ENCODE measurements around the gene PKP4.

The PKP4 gene

DNA sequence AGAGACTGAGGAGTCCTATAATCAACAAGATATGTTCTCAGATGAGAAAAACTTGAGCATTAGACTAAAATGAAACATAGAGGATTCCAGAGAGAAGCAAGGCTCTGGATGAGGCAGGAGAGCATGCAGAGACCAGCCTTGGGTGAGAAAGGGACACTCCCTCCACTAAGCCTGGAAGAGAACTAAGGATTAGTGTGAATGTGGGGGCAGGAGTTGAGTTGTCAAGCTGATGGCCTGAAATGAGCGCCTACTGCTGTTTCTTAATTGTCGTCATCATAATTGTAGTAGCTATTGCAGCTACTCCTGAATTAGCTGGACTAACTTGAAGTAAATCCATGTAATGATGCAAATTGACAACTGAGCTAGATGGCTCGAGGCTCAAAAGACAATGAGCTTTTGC lies 114.1 kb downstream of the PKP4 start:
- no peaks in the 10 kb centered on the region for H3K27me3 ChIP-seq
- TF ChIP-seq CTCF (IDR thresholded peaks at IDR 0.05; ENCODE audit: low read depth, low read length) = no peak
- no peak overlapping the region for H3K4me3 ChIP-seq (ENCODE audit: low read depth, low read length)
- H3K9me3 ChIP-seq = no peaks in the 10 kb centered on the region
- H3K36me3 ChIP-seq = no peaks in the 10 kb centered on the region
- DNase-seq = no peak
- no peaks in the 10 kb centered on the region for H3K4me1 ChIP-seq

GRCh38 chr2:158573739-158574138 lies 117.0 kb downstream of the PKP4 start:
- no peak overlapping the region for H3K4me3 ChIP-seq (ENCODE audit: low read depth, low read length)
- no peaks in the 10 kb centered on the region for H3K9me3 ChIP-seq
- no peaks in the 10 kb centered on the region for H3K36me3 ChIP-seq
- DNase-seq = no peak
- no peaks in the 10 kb centered on the region for H3K4me1 ChIP-seq
- H3K27me3 ChIP-seq = no peaks in the 10 kb centered on the region
- no peak for TF ChIP-seq CTCF (IDR thresholded peaks at IDR 0.05; ENCODE audit: low read depth, low read length)

DNA sequence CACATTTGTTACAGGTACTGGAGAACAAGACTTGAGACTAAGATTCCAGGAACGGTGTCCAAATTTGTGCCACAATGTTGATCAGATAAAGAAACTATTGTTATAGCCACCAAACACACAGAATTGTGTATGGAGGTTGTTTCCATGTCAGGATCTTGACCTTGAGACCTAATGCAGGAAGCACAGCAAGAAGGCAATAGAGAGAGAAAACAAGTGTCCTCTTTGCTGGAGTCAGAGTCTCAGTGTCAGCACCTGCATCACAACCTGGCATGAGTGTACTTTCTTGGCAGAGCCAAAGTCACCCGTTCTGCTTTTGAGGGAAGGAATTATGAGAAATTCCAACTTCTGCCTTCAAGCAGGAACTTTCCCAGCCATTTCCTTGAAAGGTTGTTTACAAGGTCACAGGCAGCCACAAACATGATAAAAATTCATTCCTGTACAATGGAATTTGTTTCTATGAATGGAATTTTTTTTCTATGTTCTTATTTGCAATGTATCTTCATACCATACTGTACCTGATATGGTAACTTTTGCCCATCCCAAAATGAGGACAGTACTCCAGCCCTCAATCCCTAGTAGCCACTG lies 118.4 kb downstream of the PKP4 start:
- H3K9me3 ChIP-seq = no peaks in the 10 kb centered on the region
- no peaks in the 10 kb centered on the region for H3K4me1 ChIP-seq
- H3K27me3 ChIP-seq = no peaks in the 10 kb centered on the region
- H3K36me3 ChIP-seq = no peaks in the 10 kb centered on the region
- no peak for TF ChIP-seq CTCF (IDR thresholded peaks at IDR 0.05; ENCODE audit: low read depth, low read length)
- H3K4me3 ChIP-seq (ENCODE audit: low read depth, low read length) = no peak overlapping the region
- DNase-seq = no peak

- no peak for DNase-seq
- Histone ChIP-seq H3K9me3 (no peaks in the 10 kb centered on the region), H3K36me3 (no peaks in the 10 kb centered on the region), H3K4me3 (ENCODE audit: low read depth, low read length) (no peak overlapping the region), H3K27me3 (no peaks in the 10 kb centered on the region), H3K4me1 (no peaks in the 10 kb centered on the region)
- TF ChIP-seq CTCF (IDR thresholded peaks at IDR 0.05; ENCODE audit: low read depth, low read length) = no peak
Observed at GRCh38 chr2:158577141-158577540, 120.4 kb downstream of the PKP4 start.

- no peak for DNase-seq
Observed at GRCh38 chr2:158578703-158579330, 122.1 kb downstream of the PKP4 start.

More at GRCh38 chr2:158578703-158579330, 122.1 kb downstream of the PKP4 start:
- Histone ChIP-seq H3K4me3 (ENCODE audit: low read depth, low read length) (no peak overlapping the region), H3K9me3 (no peaks in the 10 kb centered on the region), H3K27me3 (no peaks in the 10 kb centered on the region), H3K4me1 (no peaks in the 10 kb centered on the region), H3K36me3 (no peaks in the 10 kb centered on the region)
- TF ChIP-seq CTCF (IDR thresholded peaks at IDR 0.05; ENCODE audit: low read depth, low read length) = no peak

Measured in BE2C (cell line).